ENCODE measurements around the gene SLC38A9.

GRCh38 chr5:55692509-55692908 lies 19.6 kb downstream of the SLC38A9 start:
- TF ChIP-seq YY1 (IDR thresholded peaks at IDR 0.05; ENCODE audit: insufficient read depth, insufficient read length) (no peak), ZNF274 (IDR thresholded peaks at IDR 0.05; ENCODE audit: low read depth, low read length) (no peak), SUZ12 (IDR thresholded peaks at IDR 0.05; ENCODE audit: extremely low read depth, insufficient read depth, insufficient read length) (no peak)

All from NT2/D1 (cell line).